OCI-LY1 (cell line): ENCODE results near the gene ITK.

ENCODE experiments used
- H2AFZ ChIP-seq: fragments of 200-600 bp; sonication (generic), shearing (Covaris generic); 2 replicates; pipeline ENCODE4 v1.6.0; 2014; ENCODE audit warnings: antibody characterized with exemption, mild to moderate bottlenecking, low read length
- H3F3A ChIP-seq: fragments of 200-600 bp; sonication (generic), shearing (Covaris generic); 2 replicates; pipeline ENCODE4 v1.6.0; 2014; ENCODE audit warnings: mild to moderate bottlenecking, antibody characterized with exemption, low read length, moderate library complexity; ENCODE audit not compliant: insufficient read depth
- H3K27ac ChIP-seq: fragments of 200-600 bp; sonication (generic); 2 replicates; pipeline ENCODE4 v1.5.1; 2014; ENCODE audit warnings: low read length, mixed run types, mild to moderate bottlenecking, low read depth; ENCODE audit not compliant: poor library complexity, severe bottlenecking
- H3K27me3 ChIP-seq: fragments of 200-600 bp; sonication (generic); 2 replicates; pipeline ENCODE4 v1.6.0; 2014; ENCODE audit warnings: antibody characterized with exemption, mild to moderate bottlenecking, low read length, moderate library complexity; ENCODE audit not compliant: insufficient read depth
- H3K36me3 ChIP-seq: fragments of 200-600 bp; sonication (generic); 2 replicates; pipeline ENCODE4 v1.6.1; 2014; ENCODE audit warnings: mild to moderate bottlenecking, antibody characterized with exemption, low read length, moderate library complexity, mixed read lengths; ENCODE audit not compliant: insufficient read depth
- H3K4me1 ChIP-seq: fragments of 200-600 bp; sonication (generic); 2 replicates; pipeline ENCODE4 v1.5.1; 2014; ENCODE audit warnings: mild to moderate bottlenecking, low read length, moderate library complexity; ENCODE audit not compliant: insufficient read depth, severe bottlenecking
- H3K4me2 ChIP-seq: fragments of 200-600 bp; sonication (generic), shearing (Covaris generic); 2 replicates; pipeline ENCODE4 v1.6.1; 2014; ENCODE audit warnings: low read length
- H3K4me3 ChIP-seq: fragments of 200-600 bp; sonication (generic); 2 replicates; pipeline ENCODE4 v1.5.1; 2014; ENCODE audit warnings: low read length, low read depth, mild to moderate bottlenecking, mixed read lengths; ENCODE audit not compliant: poor library complexity, severe bottlenecking
- H3K79me2 ChIP-seq: fragments of 200-600 bp; shearing (Covaris generic); 2 replicates; pipeline ENCODE4 v1.6.1; 2016; ENCODE audit warnings: mixed run types, low read length, mixed read lengths; ENCODE audit not compliant: insufficient read depth
- H3K9ac ChIP-seq: fragments of 200-600 bp; sonication (generic), shearing (Covaris generic); 2 replicates; pipeline ENCODE4 v1.6.1; 2014; ENCODE audit warnings: mild to moderate bottlenecking, low read length, mixed read lengths
- H3K9me2 ChIP-seq: fragments of 200-600 bp; sonication (generic), shearing (Covaris generic); 2 replicates; pipeline ENCODE4 v1.6.1; 2014; ENCODE audit warnings: low read depth, mild to moderate bottlenecking, low read length, mixed read lengths
- H3K9me3 ChIP-seq: fragments of 200-600 bp; shearing (Covaris generic); 2 replicates; pipeline ENCODE4 v1.6.1; 2014; ENCODE audit warnings: low read length, mixed read lengths
- H4K20me1 ChIP-seq: fragments of 200-600 bp; sonication (generic), shearing (Covaris generic); 2 replicates; pipeline ENCODE4 v1.6.0; 2016; ENCODE audit warnings: mild to moderate bottlenecking, low read length; ENCODE audit not compliant: insufficient read depth
- CTCF ChIP-seq: fragments of 200-600 bp; sonication (generic), shearing (Covaris generic); IDR thresholded peaks from 2 replicates; pipeline ENCODE4 v1.5.1; 2017; ENCODE audit warnings: mild to moderate bottlenecking, antibody characterized with exemption, low read length, moderate library complexity, mixed read lengths
- EZH2 ChIP-seq: fragments of 200-600 bp; sonication (generic), shearing (Covaris generic); IDR thresholded peaks from 2 replicates; pipeline ENCODE4 v1.8.0; 2017; ENCODE audit warnings: borderline replicate concordance, mixed run types, mild to moderate bottlenecking, antibody characterized with exemption, low read length, moderate library complexity, mixed read lengths

The ITK gene

GRCh38 chr5:157303667-157304327, 123.2 kb downstream of the ITK start:
- Histone ChIP-seq H3K9me3 (no peaks in the 10 kb centered on the region), H3K4me2 (no peak overlapping the region), H3K27me3 (no peaks in the 10 kb centered on the region), H4K20me1 (no peaks in the 10 kb centered on the region), H3K79me2 (no peaks in the 10 kb centered on the region), H3K36me3 (peaks cover 97% of the 10 kb centered on the region), H3K4me3 (no peak overlapping the region), H2AFZ (no peak overlapping the region), H3K9me2 (no peaks in the 10 kb centered on the region), H3K4me1 (peaks cover 14% of the 10 kb centered on the region), H3F3A (no peaks in the 10 kb centered on the region), H3K27ac (no peak overlapping the region), H3K9ac (no peak overlapping the region)
- TF ChIP-seq EZH2 (no peak), CTCF (peak; percentile 30; the same call in 1 of the 2 replicates)
